SK-N-SH (cell line): ENCODE data around the gene OLFML2A. TPM values are rescaled to one million over a fixed set of nuclear protein-coding genes. Genes with fewer than 3 reads are reported as not detected.
"Not testable (repeated sequence)": the region's sequence is repeated elsewhere in the genome, so short reads cannot be mapped to it uniquely, and the experiment has no call there.

Experiments
- CTCF ChIA-PET: fragments of 300-600, 350-600 bp; formaldehyde crosslinking; extraction: SDS; loops from one replicate; lab custom pipeline; 2021; lab: Yijun Ruan, JAX
- POLR2A ChIA-PET: fragments of 350-600 bp; sonication (Branson Sonifier 250); formaldehyde crosslinking; extraction: SDS; loops from one replicate; lab custom pipeline; 2020; ENCODE audit warnings: antibody characterized with exemption, inconsistent platforms; lab: Yijun Ruan, JAX
- DNase-seq: peaks from one replicate; pipeline ENCODE4 v3.0.0; 2012
- H2AFZ ChIP-seq: fragments of 200-600 bp; sonication (generic); 2 replicates; pipeline ENCODE4 v1.8.1; 2016; ENCODE audit warnings: antibody characterized with exemption, mild to moderate bottlenecking, low read depth
- H3F3A ChIP-seq: fragments of 200-600 bp; sonication (generic); replicated peaks from 2 replicates; pipeline ENCODE3; 2016; ENCODE audit warnings: antibody characterized with exemption, mild to moderate bottlenecking; ENCODE audit not compliant: insufficient read depth
- H3K27ac ChIP-seq, 2 experiments: fragments of 200-500 bp in 1 of 2; fragments of 200-600 bp in 1 of 2; sonication (Bioruptor generic) in 1 of 2; sonication (generic), shearing (Covaris generic) in 1 of 2; 2 replicates each; pipeline versions ENCODE4 v1.5.1 to v1.6.1; 2014 to 2016; ENCODE audit warnings: low read depth in 2 of 2, inconsistent platforms in 1 of 2, low read length in 1 of 2, mild to moderate bottlenecking in 1 of 2, mixed read lengths in 1 of 2
- H3K27me3 ChIP-seq: fragments of 200-600 bp; sonication (generic), shearing (Covaris generic); 2 replicates; pipeline ENCODE4 v1.6.1; 2016; ENCODE audit warnings: mixed run types; ENCODE audit not compliant: insufficient read depth
- H3K36me3 ChIP-seq, 2 experiments: fragments of 200-500 bp in 1 of 2; fragments of 200-600 bp in 1 of 2; sonication (Bioruptor generic) in 1 of 2; sonication (generic) in 1 of 2; replicated peaks in 1 of 2; 2 replicates each; pipeline versions ENCODE3 to v1.5.1; 2014 to 2016; ENCODE audit warnings: low read length in 1 of 2, mild to moderate bottlenecking in 1 of 2; ENCODE audit not compliant: insufficient read depth in 2 of 2, control insufficient read depth in 1 of 2
- H3K4me1 ChIP-seq, 2 experiments: fragments of 200-500 bp in 1 of 2; fragments of 200-600 bp in 1 of 2; sonication (Bioruptor generic) in 1 of 2; sonication (generic), shearing (Covaris generic) in 1 of 2; 2 replicates each; pipeline versions ENCODE4 v1.5.1 to v1.6.1; 2014 to 2016; ENCODE audit warnings: low read depth in 1 of 2, low read length in 1 of 2, mixed run types in 1 of 2; ENCODE audit not compliant: insufficient read depth in 2 of 2, control insufficient read depth in 1 of 2
- H3K4me2 ChIP-seq: fragments of 200-600 bp; sonication (generic), shearing (Covaris generic); 2 replicates; pipeline ENCODE4 v1.6.1; 2017; ENCODE audit warnings: mixed run types
- H3K4me3 ChIP-seq, 2 experiments: fragments of 200-500 bp in 1 of 2; fragments of 200-600 bp in 1 of 2; sonication (Bioruptor generic) in 1 of 2; sonication (generic), shearing (Covaris generic) in 1 of 2; 2 replicates each; pipeline versions ENCODE4 v1.5.1 to v1.8.1; 2014 to 2016; ENCODE audit warnings: low read depth in 2 of 2, inconsistent platforms in 1 of 2, low read length in 1 of 2, mild to moderate bottlenecking in 1 of 2, mixed read lengths in 1 of 2, moderate library complexity in 1 of 2
- H3K79me2 ChIP-seq: fragments of 200-600 bp; sonication (generic); 2 replicates; pipeline ENCODE4 v1.8.1; 2017; ENCODE audit warnings: mild to moderate bottlenecking; ENCODE audit not compliant: insufficient read depth
- H3K9ac ChIP-seq: fragments of 200-600 bp; sonication (generic); 2 replicates; pipeline ENCODE4 v1.6.1; 2017; ENCODE audit warnings: mixed run types
- H3K9me2 ChIP-seq: fragments of 200-600 bp; sonication (generic); 2 replicates; pipeline ENCODE4 v1.6.1; 2017; ENCODE audit warnings: mixed run types
- H3K9me3 ChIP-seq: fragments of 200-600 bp; sonication (generic); 2 replicates; pipeline ENCODE4 v1.6.1; 2017; ENCODE audit warnings: mixed run types, mild to moderate bottlenecking, moderate library complexity
- H4K20me1 ChIP-seq: fragments of 200-600 bp; sonication (generic); 2 replicates; pipeline ENCODE4 v1.6.1; 2017; ENCODE audit warnings: mild to moderate bottlenecking, mixed run types; ENCODE audit not compliant: insufficient read depth
- EP300 ChIP-seq, 2 experiments: IDR thresholded peaks; 2 replicates each; pipeline versions ENCODE4 v1.4.0 to v1.6.1; 2012; ENCODE audit warnings: borderline replicate concordance in 1 of 2, low read depth in 1 of 2, low read length in 1 of 2
- EZH2phosphoT487 ChIP-seq: fragments of 200-600 bp; sonication (generic); IDR thresholded peaks from 2 replicates; pipeline ENCODE4 v1.6.1; 2017; ENCODE audit warnings: low read depth, mixed run types, mild to moderate bottlenecking, antibody characterized with exemption, moderate library complexity, borderline replicate concordance
- FOXJ3 ChIP-seq: sonication (generic); formaldehyde crosslinking; IDR thresholded peaks from 2 replicates; pipeline ENCODE4 v1.5.1; 2020; ENCODE audit warnings: mild to moderate bottlenecking, missing genetic modification reagents
- FOXM1 ChIP-seq: IDR thresholded peaks from 2 replicates; pipeline ENCODE4 v1.4.0; 2012; ENCODE audit warnings: low read depth, mild to moderate bottlenecking
- IRF3 ChIP-seq: fragments of 150-350 bp; IDR thresholded peaks from 2 replicates; pipeline ENCODE4 v1.6.1; 2016; ENCODE audit warnings: mild to moderate bottlenecking, low read depth, low read length
- JUND ChIP-seq: IDR thresholded peaks from 2 replicates; pipeline ENCODE4 v1.4.0; 2012
- MEF2A ChIP-seq: IDR thresholded peaks from 2 replicates; pipeline ENCODE4 v1.4.0; 2012; ENCODE audit warnings: low read depth, borderline replicate concordance
- NRF1 ChIP-seq: IDR thresholded peaks from 2 replicates; pipeline ENCODE4 v1.6.1; 2012; ENCODE audit warnings: low read depth, mild to moderate bottlenecking, low read length
- POLR2AphosphoS5 ChIP-seq: IDR thresholded peaks from 2 replicates; pipeline ENCODE4 v1.6.1; 2012; ENCODE audit warnings: low read depth, low read length
- RFX5 ChIP-seq: IDR thresholded peaks from 2 replicates; pipeline ENCODE4 v1.6.1; 2012; ENCODE audit warnings: mild to moderate bottlenecking, improper control_type of control experiment, low read length
- RXRA ChIP-seq: IDR thresholded peaks from 2 replicates; pipeline ENCODE4 v1.4.0; 2012; ENCODE audit warnings: low read depth, mild to moderate bottlenecking, borderline replicate concordance
- TAF1 ChIP-seq: IDR thresholded peaks from 2 replicates; pipeline ENCODE4 v1.6.1; 2012; ENCODE audit warnings: low read depth, mild to moderate bottlenecking, low read length, moderate library complexity, borderline replicate concordance
- YY1 ChIP-seq: IDR thresholded peaks from 2 replicates; pipeline ENCODE4 v1.4.0; 2012; ENCODE audit warnings: low read depth, mild to moderate bottlenecking
- WGBS: methylation state at CpG from one replicate; pipeline ENCODE4 v1.1.6; 2017; ENCODE audit warnings: low lambda C conversion rate; 5-methylcytosine and 5-hydroxymethylcytosine counted together
- polyA plus RNA-seq, 3 experiments: library from polyadenylated mRNA; depleted of rRNA; stranded (reverse); fragments of >200 nt; gene quantifications; 2 replicates each; pipeline ENCODE4 v1.2.3, GENCODE V29; 2012
- TF ChIP-seq, protein P1 (sequence below): IDR thresholded peaks from 2 replicates; pipeline ENCODE4; 2012
- TF ChIP-seq, protein P2 (sequence below): fragments of 150-350 bp; IDR thresholded peaks from 2 replicates; pipeline ENCODE4 v1.6.1; 2017; ENCODE audit warnings: antibody characterized with exemption, low read length, low read depth, borderline replicate concordance

Gene OLFML2A
- polyA plus RNA-seq, 1 of the 3 experiments (the other 2 are of a cell fraction), result 7.7 TPM

- no peak overlapping the region for H3K4me3 ChIP-seq
- H3K9me2 ChIP-seq, result no peaks in the 10 kb centered on the region
- no peak overlapping the region for H3K27ac ChIP-seq
- H4K20me1 ChIP-seq, result no peaks in the 10 kb centered on the region
- DNase-seq, result no peak
- no peaks in the 10 kb centered on the region for H3K9me3 ChIP-seq
- no peak overlapping the region for H2AFZ ChIP-seq
- TF ChIP-seq FOXM1 (no peak), POLR2AphosphoS5 (no peak), IRF3 (no peak), EZH2phosphoT487 (no peak), TAF1 (no peak), RXRA (no peak), RFX5 (no peak), FOXJ3 (CRISPR knock-in tag) (no peak), YY1 (no peak), JUND (no peak), MEF2A (no peak), NRF1 (no peak), EP300 (IDR thresholded peaks at IDR 0.05; ENCODE audit: borderline replicate concordance in 1 of 2, low read depth in 1 of 2, low read length in 1 of 2) (no peak)
- TF ChIP-seq, protein P1, sequence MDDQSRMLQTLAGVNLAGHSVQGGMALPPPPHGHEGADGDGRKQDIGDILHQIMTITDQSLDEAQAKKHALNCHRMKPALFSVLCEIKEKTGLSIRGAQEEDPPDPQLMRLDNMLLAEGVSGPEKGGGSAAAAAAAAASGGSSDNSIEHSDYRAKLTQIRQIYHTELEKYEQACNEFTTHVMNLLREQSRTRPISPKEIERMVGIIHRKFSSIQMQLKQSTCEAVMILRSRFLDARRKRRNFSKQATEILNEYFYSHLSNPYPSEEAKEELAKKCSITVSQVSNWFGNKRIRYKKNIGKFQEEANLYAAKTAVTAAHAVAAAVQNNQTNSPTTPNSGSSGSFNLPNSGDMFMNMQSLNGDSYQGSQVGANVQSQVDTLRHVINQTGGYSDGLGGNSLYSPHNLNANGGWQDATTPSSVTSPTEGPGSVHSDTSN, result no peak
- TF ChIP-seq, protein P2, sequence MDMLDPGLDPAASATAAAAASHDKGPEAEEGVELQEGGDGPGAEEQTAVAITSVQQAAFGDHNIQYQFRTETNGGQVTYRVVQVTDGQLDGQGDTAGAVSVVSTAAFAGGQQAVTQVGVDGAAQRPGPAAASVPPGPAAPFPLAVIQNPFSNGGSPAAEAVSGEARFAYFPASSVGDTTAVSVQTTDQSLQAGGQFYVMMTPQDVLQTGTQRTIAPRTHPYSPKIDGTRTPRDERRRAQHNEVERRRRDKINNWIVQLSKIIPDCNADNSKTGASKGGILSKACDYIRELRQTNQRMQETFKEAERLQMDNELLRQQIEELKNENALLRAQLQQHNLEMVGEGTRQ, result no peak
- no peaks in the 10 kb centered on the region for H3K36me3 ChIP-seq
- no peak overlapping the region for H3K9ac ChIP-seq
- no peaks in the 10 kb centered on the region for H3F3A ChIP-seq
- H3K4me1 ChIP-seq, result no peaks in the 10 kb centered on the region
- ChIA-PET POLR2A (no interaction called here), CTCF (interaction anchor here (1.2 to 33.6 kb wide), 3 partner anchors 8 to 68 kb away, joined by 3 to 1436 read pairs (median 353); partner anchors contain the start of genes NR6A1, OLFML2A and WDR38)
- H3K79me2 ChIP-seq, result no peaks in the 10 kb centered on the region
- 93% methylated on average over 3 of the region's 4 CpGs for WGBS
- no peaks in the 10 kb centered on the region for H3K27me3 ChIP-seq
- no peak overlapping the region for H3K4me2 ChIP-seq
These were observed 67.4 kb downstream of the OLFML2A start for GRCh38 chr9:124844291-124844690.

DNA sequence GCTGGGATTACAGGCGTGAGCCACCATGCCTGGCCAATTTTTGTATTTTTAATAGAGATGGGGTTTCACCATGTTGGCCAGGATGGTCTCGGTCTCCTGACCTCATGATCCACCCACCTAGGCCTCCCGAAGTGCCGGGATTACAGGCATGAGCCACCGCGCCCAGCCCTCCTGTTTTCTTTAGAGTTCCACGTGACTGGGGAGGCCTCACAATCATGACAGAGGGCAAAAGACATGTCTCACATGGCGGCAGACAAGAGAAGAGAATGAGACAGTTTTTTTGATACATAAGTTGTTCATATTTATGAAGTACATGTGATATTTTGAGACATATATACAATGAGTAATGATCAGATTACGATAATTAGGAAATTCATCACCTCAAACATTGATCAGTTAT, 69.5 kb downstream of the OLFML2A start:
- H3K27ac ChIP-seq, H3K4me3 ChIP-seq, DNase-seq, H3K9me2 ChIP-seq, H3K27me3 ChIP-seq, H4K20me1 ChIP-seq, H3F3A ChIP-seq, H3K9me3 ChIP-seq, H3K36me3 ChIP-seq, H3K79me2 ChIP-seq, H2AFZ ChIP-seq, H3K4me1 ChIP-seq, H3K9ac ChIP-seq, POLR2A ChIA-PET, H3K4me2 ChIP-seq: not testable (repeated sequence)
- CTCF ChIA-PET, result interaction anchor here (33.6 kb wide), 1 partner anchor 71 kb away, joined by 1436 read pairs; the partner anchor contains the start of genes NR6A1 and OLFML2A
- 91% methylated on average over 9 of the region's 9 CpGs for WGBS
